Inferior parietal cortex (tissue), 1 donor: Measurements from ENCODE around the gene HLCS.

ENCODE experiments used
- DNase-seq: peaks from one replicate; pipeline ENCODE4 v3.0.0-alpha.2; 2016; ENCODE audit errors: extremely low spot score

The HLCS gene

GRCh38 chr21:36704958-36705678 is 261.4 kb downstream of the HLCS start:
- no peak for DNase-seq

DNA sequence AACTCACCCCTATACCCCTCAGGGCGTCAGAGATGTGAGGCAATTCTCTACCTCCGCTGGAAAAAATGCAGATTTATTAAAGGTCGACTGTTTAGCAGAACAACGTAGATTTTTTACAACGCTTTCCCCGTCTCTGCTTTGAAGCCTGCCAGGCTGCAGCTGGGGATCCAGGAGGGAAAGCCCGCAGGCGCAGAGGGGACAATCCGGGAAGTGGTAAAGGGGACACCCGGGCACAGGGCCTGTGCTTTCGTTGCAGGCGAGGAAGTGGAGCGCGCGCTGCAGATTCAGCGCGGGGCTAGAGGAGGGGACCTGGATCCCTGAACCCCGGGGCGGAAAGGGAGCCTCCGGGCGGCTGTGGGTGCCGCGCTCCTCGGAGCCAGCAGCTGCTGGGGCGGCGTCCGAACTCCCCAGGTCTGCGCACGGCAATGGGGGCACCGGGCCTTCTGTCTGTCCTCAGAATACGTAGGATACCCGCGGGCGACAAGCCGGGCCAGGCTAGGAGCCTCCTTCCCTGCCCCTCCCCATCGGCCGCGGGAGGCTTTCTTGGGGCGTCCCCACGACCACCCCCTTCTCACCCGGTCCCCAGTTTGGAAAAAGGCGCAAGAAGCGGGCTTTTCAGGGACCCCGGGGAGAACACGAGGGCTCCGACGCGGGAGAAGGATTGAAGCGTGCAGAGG is 262.1 kb downstream of the HLCS start:
- no peak for DNase-seq

DNA sequence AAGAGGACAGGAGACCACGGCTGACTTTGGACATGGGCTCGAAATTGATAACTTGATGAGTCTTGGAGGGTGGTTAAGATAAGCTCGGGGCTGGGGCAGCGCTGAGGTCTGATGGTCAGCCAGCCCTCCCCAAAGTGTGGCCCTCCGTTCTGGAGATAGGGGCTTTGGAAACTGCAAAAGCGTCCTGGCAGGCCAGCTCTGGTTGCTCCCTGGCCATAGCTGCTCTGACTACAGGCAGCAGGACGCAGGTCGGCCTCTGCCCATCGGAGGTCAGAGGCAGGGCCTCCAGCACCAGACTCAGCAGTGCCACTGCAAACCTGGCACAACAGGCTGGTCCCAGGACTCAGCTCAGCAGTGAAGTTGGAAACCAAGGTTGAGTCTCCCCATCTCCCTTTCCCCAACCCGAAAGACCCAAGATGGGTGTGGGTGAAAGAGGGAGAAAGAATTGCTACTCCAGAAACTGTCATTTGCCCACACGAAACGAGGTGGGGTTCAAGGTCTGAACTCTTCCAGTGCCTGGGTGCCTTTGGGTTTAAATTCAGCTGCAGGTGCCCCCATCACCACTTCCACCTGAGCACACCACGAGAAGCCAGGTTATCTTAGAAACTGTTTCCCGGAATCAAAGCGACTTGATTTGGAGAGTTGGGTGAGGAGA is 262.7 kb downstream of the HLCS start:
- no peak for DNase-seq

DNA sequence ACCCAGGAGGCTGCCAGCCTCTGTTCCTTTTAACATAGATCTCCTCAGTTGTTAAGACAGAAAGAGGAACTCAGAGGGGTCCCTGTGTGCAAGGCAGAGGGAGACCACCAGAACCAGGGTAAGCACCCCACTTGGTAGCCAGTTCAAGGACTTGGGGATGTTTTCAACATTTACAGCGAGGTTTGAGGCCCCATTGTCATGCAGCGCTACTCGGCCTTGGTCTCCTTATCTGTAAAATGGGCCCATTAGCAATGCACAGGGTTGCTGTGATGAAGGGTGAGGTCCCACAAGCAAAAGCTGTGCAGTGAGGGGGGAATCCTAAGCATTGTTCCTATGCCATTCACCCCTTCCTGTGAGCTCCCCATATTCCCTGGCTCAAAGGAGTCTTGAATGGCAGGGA is 263.3 kb downstream of the HLCS start:
- DNase-seq = no peak

- no peak for DNase-seq
These were observed 263.9 kb downstream of the HLCS start for GRCh38 chr21:36702622-36702968.

DNA sequence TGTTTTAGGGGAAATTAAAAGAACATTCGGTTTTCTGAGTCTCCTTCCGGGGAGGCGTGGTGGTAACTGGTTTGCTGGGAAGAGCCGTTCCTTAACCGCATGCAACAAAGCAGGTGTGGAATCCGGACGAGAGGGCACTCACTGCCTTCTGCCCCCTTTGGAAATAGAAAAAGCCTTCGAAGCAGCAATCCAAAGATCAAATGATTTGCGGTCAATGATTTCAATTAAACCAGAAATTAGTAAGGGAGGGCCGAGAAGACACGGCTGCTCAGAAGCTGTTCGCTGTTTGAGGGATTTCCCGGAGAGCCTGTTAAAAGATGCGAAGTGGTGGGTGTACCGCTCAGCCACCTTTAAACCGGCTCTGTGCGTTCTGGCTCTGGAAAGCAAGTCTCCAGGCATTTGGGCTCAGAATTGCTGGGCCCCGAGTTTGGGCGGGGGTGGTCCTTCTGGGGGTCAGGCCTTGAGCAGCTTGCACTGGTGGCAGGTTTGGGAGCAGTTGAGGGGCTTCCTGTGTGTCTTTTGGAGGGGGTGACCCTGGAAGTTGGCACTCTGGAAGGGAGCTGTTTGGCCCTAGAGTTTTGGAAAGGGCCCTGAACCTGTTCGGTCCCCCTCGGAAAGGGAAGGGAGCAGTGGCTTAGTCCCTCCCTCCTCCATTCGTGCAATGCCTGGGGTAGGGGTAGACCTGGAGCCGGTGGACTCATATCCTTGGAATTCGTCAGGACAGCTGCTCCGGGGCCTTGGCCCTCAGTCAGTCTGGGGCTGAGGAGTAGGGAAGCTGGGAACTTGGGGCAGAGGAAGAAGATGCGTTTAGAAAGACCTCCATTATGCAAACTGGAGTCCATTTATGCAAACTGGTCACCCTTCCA is 264.5 kb downstream of the HLCS start:
- DNase-seq = no peak

DNA sequence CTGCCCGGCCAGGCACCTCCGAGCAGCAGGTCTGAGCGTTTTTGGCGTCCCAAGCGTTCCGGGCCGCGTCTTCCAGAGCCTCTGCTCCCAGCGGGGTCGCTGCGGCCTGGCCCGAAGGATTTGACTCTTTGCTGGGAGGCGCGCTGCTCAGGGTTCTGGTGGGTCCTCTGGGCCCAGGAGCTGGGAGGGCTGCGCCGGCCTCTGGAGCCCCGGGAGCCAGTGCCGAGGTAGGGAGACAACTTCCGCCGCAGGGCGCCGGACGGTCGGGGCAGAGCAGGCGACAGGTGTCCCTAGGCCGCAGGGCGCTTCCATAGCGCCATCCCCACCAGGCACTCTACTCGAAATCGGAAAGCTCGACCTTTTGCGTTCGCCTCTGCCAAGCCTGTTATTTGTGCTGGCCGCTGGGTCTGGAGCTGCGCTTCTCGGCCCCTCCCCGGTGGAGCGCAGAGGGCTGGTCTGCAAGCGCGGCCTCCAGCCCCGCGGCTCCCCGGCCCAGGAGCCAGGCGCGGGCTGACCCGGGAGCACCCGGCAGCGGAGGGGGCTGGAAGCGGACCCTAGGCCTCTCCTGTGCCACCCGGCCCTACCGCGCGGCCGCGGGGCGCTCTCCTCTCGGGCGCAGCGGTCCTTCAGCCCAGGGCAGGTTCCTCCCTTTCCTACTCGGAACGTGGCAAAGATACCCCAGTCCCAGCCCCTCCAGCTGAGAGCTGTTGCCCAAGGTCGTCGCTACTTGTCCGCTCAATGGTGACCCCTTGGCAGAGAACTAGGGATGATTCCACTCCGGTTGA is 265.3 kb downstream of the HLCS start:
- no peak for DNase-seq
